NCI-H82 treated with DMSO at 0.1 percent for 48 hours (cell line): Measurements from ENCODE around the gene TCF20.

ENCODE experiments used
- DNase-seq: peaks from one replicate; lab custom pipeline; 2025; ENCODE audit not compliant: unreplicated experiment; lab: John Stamatoyannopoulos, UW

Gene TCF20

DNA sequence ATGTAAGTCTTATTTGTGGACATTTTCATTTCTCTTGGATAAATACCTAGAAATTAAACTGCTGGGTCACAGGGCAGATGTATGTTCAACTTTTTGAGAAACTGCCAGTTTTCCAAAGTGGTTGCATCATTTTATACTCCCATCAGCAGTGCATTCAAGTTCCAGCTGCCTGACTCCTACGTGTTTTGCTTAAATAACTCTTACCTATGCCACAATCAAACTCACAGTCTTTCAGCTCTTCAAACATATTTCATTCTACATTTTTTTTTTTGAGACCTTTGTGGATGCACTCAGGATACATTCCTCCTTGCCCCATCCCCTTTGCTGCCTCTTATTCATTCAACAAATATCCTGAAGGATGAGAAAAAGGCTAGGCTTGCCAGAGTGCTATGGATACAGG lies 9.2 kb downstream of the TCF20 start:
- DNase-seq: no peak

DNA sequence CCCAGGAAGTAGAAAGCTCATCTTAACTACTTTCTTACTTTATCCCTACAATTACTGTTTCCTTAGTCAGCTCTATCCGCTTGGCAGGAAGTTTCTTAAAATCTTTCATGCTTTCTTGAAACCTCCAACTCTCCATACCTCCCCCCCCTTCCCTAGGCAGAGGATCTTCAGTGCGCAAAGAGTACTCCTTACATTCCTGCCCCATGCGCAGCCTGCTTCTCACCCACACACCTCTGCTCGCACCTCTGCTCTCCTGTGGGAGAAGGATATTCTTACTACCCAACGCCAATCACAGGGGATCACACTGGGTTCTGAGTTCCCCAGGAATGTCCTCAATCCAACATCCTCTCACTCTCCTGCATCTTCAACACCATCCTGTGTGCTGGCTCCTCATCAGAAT lies 12.3 kb downstream of the TCF20 start:
- DNase-seq: no peak

DNA sequence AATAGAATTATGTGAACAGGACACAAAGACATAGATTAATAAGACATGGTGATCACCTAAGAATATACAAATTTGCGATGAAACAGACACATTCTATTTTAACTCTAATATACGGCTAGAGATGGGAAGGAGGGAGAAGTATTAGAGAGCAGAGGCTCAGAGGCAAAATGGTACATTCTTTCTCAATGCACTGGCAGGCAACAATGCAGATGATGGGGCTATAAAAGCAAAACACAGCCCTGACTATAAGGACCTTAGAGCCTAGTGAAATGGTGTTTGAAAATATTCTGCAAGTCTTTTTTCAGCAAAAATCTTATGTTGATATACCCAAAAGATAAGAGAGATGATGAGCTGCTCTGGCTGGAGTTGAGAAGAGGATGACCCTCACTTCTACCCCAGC lies 13.1 kb downstream of the TCF20 start:
- DNase-seq: no peak

DNA sequence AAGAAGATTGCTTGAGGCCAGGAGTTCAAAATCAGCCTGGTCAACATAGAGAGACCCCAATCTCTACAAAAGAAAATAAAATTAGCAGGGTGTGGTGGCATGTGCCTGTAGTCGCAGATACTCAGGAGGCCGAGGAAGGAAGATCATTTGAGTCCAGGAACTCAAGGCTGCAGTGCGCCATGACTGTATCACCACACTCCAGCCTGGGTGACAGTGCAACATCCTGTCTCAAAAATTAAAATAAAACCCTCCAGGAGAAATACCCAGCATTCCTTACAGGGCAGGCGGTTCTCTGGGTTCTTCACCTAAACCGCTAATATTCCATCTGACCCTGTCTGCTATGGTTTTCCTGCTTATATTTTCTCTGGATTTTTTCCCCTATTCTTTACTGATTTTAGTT lies 13.5 kb downstream of the TCF20 start:
- no peak for DNase-seq

DNA sequence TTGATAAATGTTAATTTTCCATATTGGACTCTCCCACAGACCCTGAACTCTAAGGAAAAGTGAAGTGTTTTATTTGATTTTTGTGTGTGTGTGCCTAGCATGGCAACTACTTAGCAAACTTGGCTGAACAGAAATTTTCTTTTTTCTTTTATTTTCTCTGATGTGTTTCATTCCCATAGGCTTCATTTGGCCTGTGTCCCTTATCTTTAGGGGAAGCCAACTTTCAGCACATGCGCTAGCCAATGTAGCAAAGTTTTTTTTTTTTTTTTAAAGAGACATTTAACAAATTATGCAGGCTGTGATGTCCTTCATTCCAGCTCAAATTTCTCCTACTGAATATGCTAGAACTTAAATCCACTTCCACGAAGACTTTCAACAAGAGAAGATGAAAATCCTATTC lies 14.2 kb downstream of the TCF20 start:
- no peak for DNase-seq

DNA sequence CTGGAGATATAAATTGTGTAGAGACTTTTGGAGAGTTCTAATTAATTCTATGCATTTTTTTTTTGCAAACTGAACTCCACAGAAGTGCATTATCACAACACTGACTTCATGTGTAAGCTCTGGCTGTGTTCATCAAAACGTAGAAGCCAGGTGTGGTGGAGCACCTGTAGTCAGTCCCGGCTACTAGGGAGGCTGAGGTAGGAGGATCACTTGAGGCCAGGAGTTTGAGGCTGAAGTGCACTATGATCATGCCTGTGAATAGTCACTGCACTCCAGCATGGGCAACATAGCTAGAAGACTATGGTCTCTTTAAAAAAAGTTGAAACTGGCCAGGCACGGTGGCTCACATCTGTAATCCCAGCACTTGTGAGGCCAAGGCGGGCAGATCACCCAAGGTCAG lies 20.6 kb downstream of the TCF20 start:
- no peak for DNase-seq

DNA sequence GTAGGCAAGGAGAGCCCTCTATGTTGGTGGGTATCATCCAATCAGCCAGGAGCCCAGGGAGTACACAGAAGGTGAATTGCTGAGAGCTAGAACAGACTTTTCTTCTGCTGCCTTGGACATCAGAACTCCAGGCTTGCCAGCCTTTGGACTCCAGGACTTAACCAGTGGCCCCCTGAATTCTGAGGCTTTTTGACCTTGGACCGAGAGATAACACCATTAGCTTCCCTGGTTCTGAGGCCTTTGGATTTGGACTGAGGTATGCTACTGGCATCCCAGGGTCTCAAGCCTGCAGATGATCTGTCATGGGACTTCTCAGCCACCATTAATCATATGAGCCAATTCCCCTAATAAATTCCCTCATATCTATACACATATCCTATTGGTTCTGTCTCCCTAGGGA lies 21.5 kb downstream of the TCF20 start:
- DNase-seq: no peak

DNA sequence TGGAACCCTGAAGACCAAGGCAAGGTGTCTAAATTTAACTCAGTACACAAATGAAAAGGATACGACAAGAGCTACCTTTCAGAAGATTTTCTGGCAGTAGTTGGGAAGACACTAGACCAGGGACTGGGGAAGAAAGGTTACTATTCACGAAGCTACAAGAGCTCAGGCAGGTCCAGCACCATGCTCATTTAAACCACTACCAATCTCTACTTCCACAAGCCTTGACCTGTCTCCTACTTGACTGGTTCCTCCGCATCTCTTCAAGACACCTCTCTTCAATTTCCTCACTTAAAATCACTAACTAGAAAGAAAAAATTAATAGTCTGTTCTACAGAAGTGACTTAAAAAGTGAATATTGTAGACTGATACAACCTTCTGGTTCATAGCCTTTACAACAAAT lies 22.9 kb downstream of the TCF20 start:
- no peak for DNase-seq

DNA sequence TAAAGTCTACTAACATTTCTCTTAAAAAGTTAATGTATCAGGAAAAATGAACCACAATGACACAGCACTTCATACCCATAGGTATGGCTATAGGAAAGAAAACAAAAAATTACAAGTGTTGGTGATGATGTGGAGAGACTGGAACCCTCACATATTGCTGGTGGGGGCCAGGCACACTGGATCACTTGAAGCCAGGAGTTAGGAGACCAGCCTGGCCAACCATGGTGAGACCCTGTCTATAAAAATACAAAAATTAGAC lies 26.7 kb downstream of the TCF20 start:
- DNase-seq: no peak

DNA sequence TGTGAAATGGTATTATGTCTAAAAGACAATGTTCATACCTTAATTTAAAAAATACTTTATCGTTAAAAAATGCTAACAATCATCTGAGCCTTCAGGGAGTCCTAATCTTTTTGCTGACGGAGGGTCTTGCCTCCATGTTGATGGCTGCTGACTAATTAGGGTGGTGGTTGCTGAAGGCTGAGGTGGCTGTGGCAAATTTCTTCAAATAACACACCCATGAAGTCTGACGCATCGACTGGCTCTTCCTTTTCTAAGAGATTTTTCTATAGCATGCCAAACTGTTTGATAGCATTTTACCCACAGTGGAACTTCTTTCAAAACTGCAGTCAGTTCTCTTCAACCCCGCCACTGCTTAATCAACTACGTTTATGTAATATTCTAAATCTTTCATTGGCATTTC lies 33.6 kb downstream of the TCF20 start:
- no peak for DNase-seq

DNA sequence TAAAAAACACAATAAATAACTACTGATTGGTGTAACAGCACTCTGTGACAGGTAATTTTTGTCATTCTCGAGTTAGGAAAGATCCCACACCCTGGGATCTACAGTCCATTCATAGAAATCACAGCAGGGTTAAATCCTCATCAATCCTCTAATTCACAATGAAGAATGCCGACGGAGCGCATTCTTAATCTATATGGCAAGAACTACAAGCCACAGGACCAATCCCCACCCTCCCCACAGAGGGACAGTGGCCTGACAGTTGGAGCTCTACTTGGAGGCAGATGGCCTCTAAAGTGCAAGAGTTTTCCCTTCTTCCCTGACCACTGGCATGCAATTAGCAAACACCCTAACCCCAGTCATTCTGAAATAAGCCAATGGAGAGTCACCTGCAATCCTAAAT lies 34.2 kb downstream of the TCF20 start:
- no peak for DNase-seq

DNA sequence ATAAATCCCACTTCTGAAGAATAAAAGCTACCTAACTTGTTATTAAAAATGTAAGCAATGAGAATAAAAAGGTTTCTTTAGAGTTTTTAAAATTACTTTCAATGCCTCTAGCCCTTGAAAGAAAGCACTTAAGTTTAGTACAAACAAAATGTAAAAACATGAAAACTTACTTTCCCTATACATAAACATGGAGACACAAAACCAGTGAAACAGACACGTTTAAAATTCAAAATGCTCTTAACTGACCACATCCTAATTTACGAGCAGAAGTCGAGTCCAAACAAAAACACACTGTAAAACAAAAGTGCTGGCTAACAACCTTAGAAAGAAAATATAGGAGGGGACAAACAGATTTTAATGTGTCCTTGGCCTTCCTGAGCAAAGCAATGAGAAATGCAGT lies 36.6 kb downstream of the TCF20 start:
- no peak for DNase-seq

DNA sequence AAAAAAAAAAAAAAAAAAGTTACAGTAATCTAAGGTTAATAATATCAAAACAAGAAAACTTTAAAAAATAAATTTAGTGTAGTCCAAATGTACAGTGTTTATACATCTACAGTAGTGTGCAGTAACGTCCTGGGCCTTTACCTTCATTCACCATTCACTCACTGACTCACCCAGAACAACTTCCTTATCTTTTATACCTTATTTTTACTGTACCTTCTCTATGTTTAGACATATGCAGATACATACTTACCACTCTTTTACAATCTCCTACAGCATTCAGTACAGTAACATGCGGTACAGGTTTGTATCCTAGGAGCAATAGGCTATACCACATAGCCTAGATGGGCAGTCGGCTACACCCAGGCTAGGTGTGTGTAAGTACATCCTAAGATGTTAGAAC lies 38.5 kb downstream of the TCF20 start:
- no peak for DNase-seq

DNA sequence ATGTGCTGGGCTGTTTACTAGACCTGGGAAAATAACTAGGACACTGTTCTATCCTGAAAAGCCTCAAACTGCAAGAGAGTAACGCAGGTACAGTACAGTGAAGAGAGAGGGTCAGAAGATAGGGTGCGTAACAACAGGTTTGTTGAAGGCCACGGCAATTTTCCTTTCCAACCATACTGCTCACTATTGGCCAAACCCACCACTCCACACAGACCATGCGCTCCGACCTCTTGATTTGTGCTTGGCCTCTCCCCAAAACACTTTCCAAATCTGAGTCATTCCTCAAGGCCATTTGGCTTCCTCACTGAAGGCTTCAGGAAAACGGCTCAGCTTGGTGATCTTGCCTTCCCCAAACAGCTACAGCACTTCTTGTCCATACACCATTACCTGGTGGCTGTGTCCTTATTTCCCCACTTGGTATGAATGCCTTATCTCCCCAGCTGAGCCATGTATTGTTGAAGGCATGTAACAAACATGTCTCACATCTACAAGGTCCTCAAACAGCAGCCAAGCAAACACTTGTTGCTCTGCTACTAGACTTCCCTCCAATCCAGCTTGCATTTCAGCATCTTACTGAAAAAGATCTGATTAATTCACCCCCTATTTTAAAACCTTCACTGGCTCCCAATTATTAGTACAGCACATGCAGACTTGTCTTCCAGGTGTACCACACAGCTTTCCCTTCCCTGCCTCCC lies 40.9 kb downstream of the TCF20 start:
- DNase-seq: no peak

DNA sequence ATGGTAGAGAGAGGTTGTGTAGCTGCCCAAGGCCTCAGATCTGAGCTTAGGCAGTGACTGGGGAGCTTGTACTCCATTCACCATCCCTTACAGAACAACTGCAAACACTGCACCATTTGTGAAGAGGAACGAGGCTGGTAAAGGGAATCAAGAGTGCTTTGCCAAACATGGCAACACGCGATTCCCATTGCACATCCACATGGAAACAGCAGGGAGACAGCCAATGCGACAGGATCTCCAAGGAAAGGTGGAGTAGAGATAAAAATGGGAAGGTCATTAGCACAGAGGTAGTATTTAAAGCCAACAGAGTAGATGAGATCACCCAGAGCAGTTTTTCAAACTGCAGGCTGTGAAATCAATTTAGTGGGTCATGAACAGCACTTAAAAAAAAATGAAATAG lies 42.0 kb downstream of the TCF20 start:
- DNase-seq: no peak

DNA sequence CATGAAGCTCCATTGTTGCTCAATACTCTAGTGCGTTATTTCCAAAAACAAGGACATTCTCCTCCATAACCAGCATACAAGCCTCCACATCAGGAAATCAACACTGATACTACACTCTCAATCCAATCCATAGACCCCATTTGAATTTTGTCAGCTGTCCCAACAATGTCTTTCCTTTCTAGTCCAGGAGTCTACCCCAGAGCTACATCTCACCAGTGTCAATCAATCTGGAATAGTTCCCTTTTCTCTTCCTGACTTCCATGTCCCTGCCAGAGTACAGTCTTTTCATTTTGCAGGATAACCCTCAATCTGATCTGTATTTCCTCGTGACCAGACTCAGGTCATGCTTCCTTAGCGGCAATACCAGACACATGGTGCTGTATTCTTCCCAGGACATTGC lies 43.0 kb downstream of the TCF20 start:
- DNase-seq: no peak

DNA sequence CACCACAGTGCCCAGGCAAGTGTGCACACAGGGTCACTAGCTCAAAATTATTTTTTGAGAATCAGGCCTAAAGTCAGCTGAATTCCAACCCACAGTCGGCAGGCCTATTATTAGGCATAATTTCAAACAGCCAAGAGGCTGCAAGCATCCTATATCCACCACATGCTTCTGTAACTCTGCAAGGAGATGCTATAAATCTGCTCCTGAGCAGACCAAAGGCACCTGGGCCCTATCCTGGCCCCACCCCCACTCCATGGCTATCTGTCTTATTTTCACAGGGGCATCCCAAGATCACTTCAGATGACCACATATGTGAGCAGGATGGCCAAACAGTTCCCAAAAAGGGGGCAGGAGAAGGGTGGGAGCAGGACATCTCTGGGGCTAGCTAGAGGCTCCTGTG lies 44.6 kb downstream of the TCF20 start:
- no peak for DNase-seq

DNA sequence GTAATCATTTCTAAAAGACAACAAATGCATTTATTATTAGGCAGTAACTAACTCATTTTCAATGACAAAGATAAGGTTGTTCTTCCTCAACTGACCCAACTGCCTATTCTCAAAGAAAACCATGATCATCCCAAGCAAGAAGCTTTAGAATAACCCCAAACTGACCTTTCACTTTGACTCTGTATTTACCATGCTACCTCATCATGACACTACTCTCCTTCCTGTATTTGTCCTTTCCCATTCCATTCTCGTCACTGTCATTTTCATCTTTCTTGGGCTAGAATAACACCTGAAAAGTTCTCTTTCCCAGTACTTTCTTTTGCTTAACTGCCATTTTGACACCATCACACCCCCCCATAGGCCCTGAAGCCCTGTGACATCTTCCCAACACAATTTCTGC lies 48.3 kb downstream of the TCF20 start:
- no peak for DNase-seq
